Bronchial smooth muscle cell (primary cell): ENCODE results near the gene BHLHE41. TPM values are rescaled to one million over a fixed set of nuclear protein-coding genes. Genes with fewer than 3 reads are reported as not detected.

Experiments
- total RNA-seq: library from RNA; depleted of rRNA; stranded (reverse); fragments of >200 nt; gene quantifications from 2 replicates; pipeline ENCODE4 v1.2.1, GENCODE V29; 2014

Gene BHLHE41
- 2.0 TPM in 2 replicates for total RNA-seq

GRCh38 chr12:26124446-26125399 is at the start of gene BHLHE41:
Gene BHLHE41, minus strand, starts transcription at chr12:26125037. Its CDS starts 258 bp downstream, at chr12:26124779.

Other genes with a start within 250 kb of the BHLHE41 start
- gene RASSF8, start 166.4 kb downstream of the BHLHE41 start, total RNA-seq = 48.7 and 71.1 TPM in 2 replicates
- 15.4 and 26.4 TPM in 2 replicates for gene SSPN, start 70.5 kb upstream of the BHLHE41 start, total RNA-seq